Measurements from ENCODE around the gene TLE5.

- TF ChIP-seq, protein P1, sequence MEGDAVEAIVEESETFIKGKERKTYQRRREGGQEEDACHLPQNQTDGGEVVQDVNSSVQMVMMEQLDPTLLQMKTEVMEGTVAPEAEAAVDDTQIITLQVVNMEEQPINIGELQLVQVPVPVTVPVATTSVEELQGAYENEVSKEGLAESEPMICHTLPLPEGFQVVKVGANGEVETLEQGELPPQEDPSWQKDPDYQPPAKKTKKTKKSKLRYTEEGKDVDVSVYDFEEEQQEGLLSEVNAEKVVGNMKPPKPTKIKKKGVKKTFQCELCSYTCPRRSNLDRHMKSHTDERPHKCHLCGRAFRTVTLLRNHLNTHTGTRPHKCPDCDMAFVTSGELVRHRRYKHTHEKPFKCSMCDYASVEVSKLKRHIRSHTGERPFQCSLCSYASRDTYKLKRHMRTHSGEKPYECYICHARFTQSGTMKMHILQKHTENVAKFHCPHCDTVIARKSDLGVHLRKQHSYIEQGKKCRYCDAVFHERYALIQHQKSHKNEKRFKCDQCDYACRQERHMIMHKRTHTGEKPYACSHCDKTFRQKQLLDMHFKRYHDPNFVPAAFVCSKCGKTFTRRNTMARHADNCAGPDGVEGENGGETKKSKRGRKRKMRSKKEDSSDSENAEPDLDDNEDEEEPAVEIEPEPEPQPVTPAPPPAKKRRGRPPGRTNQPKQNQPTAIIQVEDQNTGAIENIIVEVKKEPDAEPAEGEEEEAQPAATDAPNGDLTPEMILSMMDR (IDR thresholded peaks at IDR 0.05): no peak
- no peak for TF ChIP-seq POLR2A (IDR thresholded peaks at IDR 0.05)
These were observed 3.4 kb downstream of the TLE5 start for GRCh38 chr19:3058821-3059314.
